Measurements from ENCODE around the gene C4orf51. TPM values are rescaled to one million over a fixed set of nuclear protein-coding genes. Genes with fewer than 3 reads are reported as not detected.

The C4orf51 gene
- total and polyA plus RNA-seq, 2 of the 8 experiments (the other 6 are each of a cell fraction or from before 2014, with no cell fraction given), result 0.54 TPM; not detected in 1

DNA sequence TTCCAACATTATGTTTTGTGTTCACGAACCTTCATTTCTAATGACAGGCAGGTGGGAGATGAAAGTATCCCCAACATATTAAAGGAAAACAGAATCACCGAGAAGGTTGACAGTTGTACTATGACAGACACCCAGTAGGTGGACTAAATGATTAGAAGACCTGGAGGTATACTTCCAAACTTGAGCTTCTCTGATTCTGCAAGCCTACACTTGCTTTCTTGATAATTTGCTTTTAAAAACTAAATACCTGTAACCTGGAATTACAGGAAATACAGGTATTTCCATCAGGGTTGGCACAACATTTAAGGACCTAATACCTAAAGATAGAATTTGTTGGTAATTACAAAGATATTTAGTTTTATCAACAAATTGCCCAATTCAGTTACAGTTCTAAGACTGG, 43.4 kb downstream of the C4orf51 start:
- Histone ChIP-seq H3K4ac (replicated peaks; ENCODE audit: insufficient read length, low read depth, low read length) (no peak overlapping the region), H2BK20ac (ENCODE audit: low read length) (no peak overlapping the region), H4K5ac (ENCODE audit: insufficient read length, low read depth, low read length) (no peak overlapping the region), H3K14ac (ENCODE audit: insufficient read length) (no peak overlapping the region), H4K91ac (replicated peaks; ENCODE audit: insufficient read length, low read length) (no peak overlapping the region), H3K4me2 (ENCODE audit: insufficient read depth in 1 of 2, low read depth in 2 of 2, low read length in 2 of 2) (no peak overlapping the region), H2AK5ac (ENCODE audit: low read depth, low read length) (no peak overlapping the region), H2BK120ac (replicated peaks; ENCODE audit: low read depth, low read length) (no peak overlapping the region), H2BK12ac (ENCODE audit: low read depth, low read length) (no peak overlapping the region), H3K79me1 (ENCODE audit: low read depth, low read length) (no peaks in the 10 kb centered on the region), H2AFZ (ENCODE audit: low read length) (no peak overlapping the region), H3K79me2 (ENCODE audit: control insufficient read depth in 1 of 2, insufficient read depth in 2 of 2, low read length in 2 of 2) (no peaks in the 10 kb centered on the region), H3K4me3 (ENCODE audit: extremely low read depth in 1 of 4, insufficient read depth in 2 of 4, low read depth in 3 of 4, low read length in 4 of 4) (no peak overlapping the region), H3K36me3 (ENCODE audit: control insufficient read depth in 2 of 4, insufficient read depth in 4 of 4, low read length in 3 of 4) (no peaks in the 10 kb centered on the region), H3K4me1 (replicated peaks in 1 of 4; ENCODE audit: control insufficient read depth in 3 of 4, insufficient read depth in 4 of 4, low read length in 3 of 4) (0 out of 7 replicates have a peak, but pooled peaks cover 0 to 3% (median 0%) of the 10 kb centered on the region in 4 experiments), H3K9ac (replicated peaks in 1 of 4; ENCODE audit: extremely low read depth in 1 of 4, low read depth in 3 of 4, low read length in 3 of 4) (no peak overlapping the region), H3K23ac (ENCODE audit: insufficient read length) (no peak overlapping the region), H3K56ac (replicated peaks; ENCODE audit: insufficient read length, low read depth, low read length) (no peak overlapping the region), H3K23me2 (ENCODE audit: low read depth, low read length) (no peaks in the 10 kb centered on the region; the same call in 1 of the 2 replicates), H3K27ac (ENCODE audit: low read depth, low read length) (no peak overlapping the region), H3K27me3 (replicated peaks in 1 of 4; ENCODE audit: control insufficient read depth in 3 of 4, extremely low read depth in 1 of 4, insufficient read depth in 3 of 4, low read length in 3 of 4) (no peaks in the 10 kb centered on the region), H2BK15ac (ENCODE audit: low read length) (no peak overlapping the region), H3K9me3 (ENCODE audit: insufficient read depth in 2 of 2, low read depth in 1 of 2, low read length in 1 of 2) (peaks cover 2 to 3% of the 10 kb centered on the region in 2 experiments; a peak in 2 of 4 replicates), H4K8ac (ENCODE audit: extremely low read depth, insufficient read depth, low read length) (no peak overlapping the region), H4K20me1 (replicated peaks in 1 of 2; ENCODE audit: control insufficient read depth in 1 of 2, insufficient read depth in 2 of 2, low read length in 2 of 2) (no peaks in the 10 kb centered on the region), H3K18ac (ENCODE audit: extremely low read depth, low read length) (no peak overlapping the region), H2BK5ac (ENCODE audit: low read depth, low read length) (no peak overlapping the region)
- 92% methylated on average over 2 of the region's 2 CpGs; no CpG with 5 or more reads in 1 of the 2 experiments for WGBS, 2 experiments (ENCODE audit: extremely low coverage in 1 of 2, insufficient coverage in 1 of 2, insufficient read length in 1 of 2, insufficient replicate concordance in 2 of 2, low coverage in 1 of 2, low lambda C conversion rate in 2 of 2, missing lambda C conversion rate in 1 of 2)
- FAIRE-seq (no peak), DNase-seq (ENCODE audit: low read depth in 1 of 2, low spot score in 2 of 2) (no peak)
- ChIA-PET POLR2A (ENCODE audit: partially characterized antibody) (interaction anchor here (1.1 to 1.6 kb wide), 2 partner anchors 10 to 88 kb away, joined by 4 to 5 read pairs; no protein-coding TSS in a partner anchor), CTCF (ENCODE audit: partially characterized antibody) (interaction anchor here (1.1 to 1.2 kb wide), 2 partner anchors 67 to 105 kb away, joined by 3 read pairs; partner anchors contain the start of gene MMAA)
- no peak for TF ChIP-seq TBP (IDR thresholded peaks at IDR 0.05; ENCODE audit: low read depth, low read length)
- no peak for TF ChIP-seq HDAC6 (IDR thresholded peaks at IDR 0.05; ENCODE audit: low read depth, low read length)
- 0 out of 4 replicates have a peak, but pooled peaks of 1 of the 2 experiments have one; percentile 10 for TF ChIP-seq RAD21 (IDR thresholded peaks at IDR 0.05 in 1 of 2, conservative IDR thresholded peaks at IDR 0.05 in 1 of 2; ENCODE audit: low read depth in 2 of 2, low read length in 2 of 2)
- no peak for TF ChIP-seq RFX5 (IDR thresholded peaks at IDR 0.05; ENCODE audit: borderline replicate concordance, low read depth, low read length)
- TF ChIP-seq, protein P1, sequence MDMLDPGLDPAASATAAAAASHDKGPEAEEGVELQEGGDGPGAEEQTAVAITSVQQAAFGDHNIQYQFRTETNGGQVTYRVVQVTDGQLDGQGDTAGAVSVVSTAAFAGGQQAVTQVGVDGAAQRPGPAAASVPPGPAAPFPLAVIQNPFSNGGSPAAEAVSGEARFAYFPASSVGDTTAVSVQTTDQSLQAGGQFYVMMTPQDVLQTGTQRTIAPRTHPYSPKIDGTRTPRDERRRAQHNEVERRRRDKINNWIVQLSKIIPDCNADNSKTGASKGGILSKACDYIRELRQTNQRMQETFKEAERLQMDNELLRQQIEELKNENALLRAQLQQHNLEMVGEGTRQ (IDR thresholded peaks at IDR 0.05; ENCODE audit: low read length), result no peak

All from H1 (cell line).